OCI-LY7 (cell line): ENCODE results near the gene PHGDH. TPM values are rescaled to one million over a fixed set of nuclear protein-coding genes. Genes with fewer than 3 reads are reported as not detected.

Experiments
- BruUV-seq: library from RNA; stranded (reverse); fragments of 400-500 nt; replicated peaks from 2 replicates; lab custom pipeline; 2021; lab: Mats Ljungman, UMichigan
- CTCF ChIA-PET: fragments of 300-600 bp; sonication (Branson Sonifier 250); formaldehyde crosslinking; loops from one replicate; lab custom pipeline; 2022; ENCODE audit warnings: antibody characterized with exemption; ENCODE audit not compliant: unreplicated experiment; lab: Charles Lee
- POLR2A ChIA-PET: fragments of 300-600 bp; sonication (Branson Sonifier 250); formaldehyde crosslinking; loops from one replicate; lab custom pipeline; 2022; ENCODE audit warnings: antibody characterized with exemption; lab: Charles Lee
- DNase-seq: peaks from one replicate; pipeline ENCODE4 v3.0.0-alpha.2; 2015; ENCODE audit warnings: low spot score
- H2AFZ ChIP-seq: fragments of 200-600 bp; sonication (generic), shearing (Covaris generic); 2 replicates; pipeline ENCODE4 v1.6.1; 2014; ENCODE audit warnings: mild to moderate bottlenecking, antibody characterized with exemption, low read length, moderate library complexity
- H3K27ac ChIP-seq: fragments of 200-600 bp; sonication (generic); 2 replicates; pipeline ENCODE4 v1.5.1; 2014; ENCODE audit warnings: mixed run types, low read depth, mild to moderate bottlenecking, moderate library complexity, low read length, inconsistent platforms; ENCODE audit not compliant: poor library complexity, severe bottlenecking
- H3K36me3 ChIP-seq: fragments of 200-600 bp; sonication (generic); 2 replicates; pipeline ENCODE4 v1.6.1; 2014; ENCODE audit warnings: mild to moderate bottlenecking, antibody characterized with exemption, low read length, moderate library complexity, mixed read lengths; ENCODE audit not compliant: insufficient read depth
- H3K4me1 ChIP-seq: fragments of 200-600 bp; sonication (generic); 2 replicates; pipeline ENCODE4 v1.5.1; 2014; ENCODE audit warnings: mild to moderate bottlenecking, low read length; ENCODE audit not compliant: insufficient read depth, poor library complexity, severe bottlenecking
- H3K4me2 ChIP-seq: fragments of 200-600 bp; sonication (generic); 2 replicates; pipeline ENCODE4 v1.6.1; 2014; ENCODE audit warnings: mild to moderate bottlenecking, low read length
- H3K4me3 ChIP-seq: fragments of 200-600 bp; sonication (generic); 2 replicates; pipeline ENCODE4 v1.5.1; 2014; ENCODE audit warnings: mild to moderate bottlenecking, low read depth, low read length; ENCODE audit not compliant: poor library complexity, severe bottlenecking
- H3K79me2 ChIP-seq: fragments of 200-600 bp; sonication (generic); 2 replicates; pipeline ENCODE4 v1.6.1; 2016; ENCODE audit warnings: low read depth, mild to moderate bottlenecking, low read length, moderate library complexity, mixed read lengths; ENCODE audit not compliant: insufficient read depth
- H3K9me2 ChIP-seq: fragments of 200-600 bp; sonication (generic); 2 replicates; pipeline ENCODE4 v1.6.1; 2016; ENCODE audit warnings: mild to moderate bottlenecking, low read length, mixed read lengths; ENCODE audit not compliant: insufficient read depth
- H3K9me3 ChIP-seq: fragments of 200-600 bp; sonication (generic); 2 replicates; pipeline ENCODE4 v1.6.1; 2014; ENCODE audit warnings: mild to moderate bottlenecking, mixed run types, low read length, mixed read lengths
- H4K20me1 ChIP-seq: fragments of 200-600 bp; sonication (generic); 2 replicates; pipeline ENCODE4 v1.6.1; 2014; ENCODE audit warnings: mild to moderate bottlenecking, antibody characterized with exemption, low read length, moderate library complexity, mixed read lengths; ENCODE audit not compliant: insufficient read depth
- EZH2phosphoT487 ChIP-seq: fragments of 200-600 bp; sonication (generic); IDR thresholded peaks from 2 replicates; pipeline ENCODE4 v1.6.1; 2018; ENCODE audit warnings: low read depth, borderline replicate concordance, mild to moderate bottlenecking, mixed run types, antibody characterized with exemption, low read length, moderate library complexity, mixed read lengths
- intact Hi-C: fragments of 100-400 bp; cut with micrococcal nuclease; formaldehyde crosslinking; loops from one replicate; pipeline ENCODE4 v1.10.0; 2022; ENCODE audit not compliant: unreplicated experiment
- total RNA-seq, 2 experiments: library from RNA; depleted of rRNA in 1 of 2; stranded (reverse); fragments of >200 nt in 1 of 2; shearing (Covaris generic) in 1 of 2; gene quantifications; 2 replicates each; pipeline ENCODE4 v1.2.3, GENCODE V29; 2014 to 2022
- TF ChIP-seq, protein P1 (sequence below): fragments of 200-600 bp; sonication (generic); conservative IDR thresholded peaks from 2 replicates; pipeline ENCODE4 v1.5.1; 2014; ENCODE audit warnings: mild to moderate bottlenecking, antibody characterized with exemption, low read length, moderate library complexity, mixed read lengths

The PHGDH gene
- total RNA-seq, 2 experiments from 2014 or later: 287 to 451 TPM

DNA sequence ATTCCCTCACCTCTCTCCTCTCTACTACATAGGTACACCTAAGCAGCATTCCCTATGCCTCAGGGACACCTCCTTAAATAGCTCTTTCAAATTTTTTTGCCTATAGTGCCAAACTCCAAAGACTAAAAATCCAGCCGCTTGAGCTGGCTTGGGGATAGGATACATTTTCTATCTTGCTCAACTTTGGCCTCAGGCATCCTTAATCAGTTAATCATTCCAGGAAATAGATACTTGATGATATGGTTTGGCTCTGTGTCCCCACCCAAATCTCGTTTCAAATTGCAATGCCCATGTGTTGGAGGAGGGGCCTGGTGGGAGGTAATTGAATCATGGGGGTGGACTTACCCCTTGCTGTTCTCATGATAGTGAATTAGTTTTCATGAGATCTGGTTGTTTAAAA is 11.4 kb upstream of the PHGDH start:
- ChIA-PET CTCF (no interaction called here), POLR2A (interaction anchor here (0.6 kb wide), 1 partner anchor 128 kb away, joined by 3 read pairs; no protein-coding TSS in a partner anchor)
- Histone ChIP-seq H3K4me1 (no peaks in the 10 kb centered on the region), H3K79me2 (no peaks in the 10 kb centered on the region), H3K27ac (no peak overlapping the region), H3K36me3 (no peaks in the 10 kb centered on the region), H2AFZ (no peak overlapping the region), H3K9me2 (no peaks in the 10 kb centered on the region), H3K4me3 (no peak overlapping the region), H4K20me1 (no peaks in the 10 kb centered on the region), H3K4me2 (no peak overlapping the region), H3K9me3 (0 out of 2 replicates have a peak, but pooled peaks cover 5% of the 10 kb centered on the region)
- intact Hi-C loops: no loop called here
- no TSS peak for BruUV-seq
- no peak for TF ChIP-seq EZH2phosphoT487
- TF ChIP-seq, protein P1, sequence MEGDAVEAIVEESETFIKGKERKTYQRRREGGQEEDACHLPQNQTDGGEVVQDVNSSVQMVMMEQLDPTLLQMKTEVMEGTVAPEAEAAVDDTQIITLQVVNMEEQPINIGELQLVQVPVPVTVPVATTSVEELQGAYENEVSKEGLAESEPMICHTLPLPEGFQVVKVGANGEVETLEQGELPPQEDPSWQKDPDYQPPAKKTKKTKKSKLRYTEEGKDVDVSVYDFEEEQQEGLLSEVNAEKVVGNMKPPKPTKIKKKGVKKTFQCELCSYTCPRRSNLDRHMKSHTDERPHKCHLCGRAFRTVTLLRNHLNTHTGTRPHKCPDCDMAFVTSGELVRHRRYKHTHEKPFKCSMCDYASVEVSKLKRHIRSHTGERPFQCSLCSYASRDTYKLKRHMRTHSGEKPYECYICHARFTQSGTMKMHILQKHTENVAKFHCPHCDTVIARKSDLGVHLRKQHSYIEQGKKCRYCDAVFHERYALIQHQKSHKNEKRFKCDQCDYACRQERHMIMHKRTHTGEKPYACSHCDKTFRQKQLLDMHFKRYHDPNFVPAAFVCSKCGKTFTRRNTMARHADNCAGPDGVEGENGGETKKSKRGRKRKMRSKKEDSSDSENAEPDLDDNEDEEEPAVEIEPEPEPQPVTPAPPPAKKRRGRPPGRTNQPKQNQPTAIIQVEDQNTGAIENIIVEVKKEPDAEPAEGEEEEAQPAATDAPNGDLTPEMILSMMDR: no peak
- no peak for DNase-seq

DNA sequence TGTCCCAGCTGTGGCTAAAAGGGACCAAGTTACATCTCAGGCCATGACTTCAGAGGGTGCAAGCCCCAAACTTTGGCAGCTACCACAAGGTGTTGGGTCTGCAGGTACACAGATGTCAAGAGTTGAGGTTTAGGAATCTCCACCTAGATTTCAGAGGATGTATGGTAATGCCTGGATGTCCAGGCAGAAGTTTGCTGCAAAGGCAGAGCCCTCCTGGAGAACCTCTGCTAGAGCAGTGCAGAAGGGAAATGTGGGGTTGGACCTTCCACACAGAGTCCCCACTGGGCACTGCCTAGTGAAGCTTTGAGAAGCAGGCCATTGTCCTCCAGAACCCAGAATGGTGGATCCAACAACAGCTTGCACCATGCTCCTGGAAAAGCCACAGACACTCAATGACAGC is 10.1 kb upstream of the PHGDH start:
- intact Hi-C loops: no loop called here
- no peak for DNase-seq
- no peaks in the 10 kb centered on the region for H3K36me3 ChIP-seq
- no peak overlapping the region for H3K27ac ChIP-seq
- H2AFZ ChIP-seq: no peak overlapping the region
- no TSS peak for BruUV-seq
- H3K9me3 ChIP-seq: 0 out of 2 replicates have a peak, but pooled peaks cover 5% of the 10 kb centered on the region
- POLR2A ChIA-PET: no interaction called here
- no peaks in the 10 kb centered on the region for H3K79me2 ChIP-seq
- H3K9me2 ChIP-seq: no peaks in the 10 kb centered on the region
- H3K4me2 ChIP-seq: no peak overlapping the region
- TF ChIP-seq EZH2phosphoT487: no peak
- TF ChIP-seq, protein P1: no peak
- H3K4me1 ChIP-seq: no peaks in the 10 kb centered on the region
- H4K20me1 ChIP-seq: no peaks in the 10 kb centered on the region
- H3K4me3 ChIP-seq: no peak overlapping the region
- CTCF ChIA-PET: no interaction called here

DNA sequence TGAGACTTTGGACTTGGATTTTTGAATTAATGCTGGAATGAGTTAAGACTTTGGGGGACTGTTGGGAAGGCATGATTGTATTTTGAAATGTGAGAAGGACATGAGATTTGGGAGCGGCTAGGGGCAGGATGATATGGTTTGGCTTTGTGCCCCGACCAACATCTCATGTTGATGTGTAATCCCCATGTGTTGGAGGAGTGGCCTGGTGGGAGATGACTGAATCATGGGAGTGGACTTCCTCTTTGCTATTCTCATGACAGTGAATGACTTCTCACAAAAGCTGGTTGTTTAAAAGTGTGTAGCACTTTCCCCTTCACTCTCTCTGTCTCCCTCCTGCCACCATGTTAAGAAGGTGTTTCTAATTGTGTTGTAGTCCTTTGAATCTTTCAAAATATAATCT is 9.3 kb upstream of the PHGDH start:
- no peaks in the 10 kb centered on the region for H3K9me2 ChIP-seq
- intact Hi-C loops: no loop called here
- CTCF ChIA-PET: no interaction called here
- no peaks in the 10 kb centered on the region for H3K4me1 ChIP-seq
- H4K20me1 ChIP-seq: no peaks in the 10 kb centered on the region
- no TSS peak for BruUV-seq
- no peak for TF ChIP-seq EZH2phosphoT487
- TF ChIP-seq, protein P1: no peak
- 0 out of 2 replicates have a peak, but pooled peaks cover 5% of the 10 kb centered on the region for H3K9me3 ChIP-seq
- no peak overlapping the region for H3K4me2 ChIP-seq
- H3K4me3 ChIP-seq: no peak overlapping the region
- no peaks in the 10 kb centered on the region for H3K36me3 ChIP-seq
- POLR2A ChIA-PET: no interaction called here
- H3K79me2 ChIP-seq: no peaks in the 10 kb centered on the region
- H3K27ac ChIP-seq: no peak overlapping the region
- no peak overlapping the region for H2AFZ ChIP-seq
- no peak for DNase-seq
